B cell (primary cell): ENCODE measurements around the gene MFN1. TPM values are rescaled to one million over a fixed set of nuclear protein-coding genes. Genes with fewer than 3 reads are reported as not detected.

Experiments used
- ATAC-seq: fragments of 200-7000 bp; cut with Tn5 transposase; one replicate; pipeline ENCODE4 v1.10.0; 2021; ENCODE audit warnings: low read depth, mild to moderate bottlenecking, moderate number of reproducible peaks, moderate library complexity
- CTCF ChIA-PET: fragments of 350-600 bp; sonication (Branson Sonifier 250); formaldehyde crosslinking; loops from one replicate; lab custom pipeline; 2021; ENCODE audit warnings: antibody characterized with exemption, inconsistent platforms; lab: Charles Lee
- POLR2A ChIA-PET: fragments of 350-600 bp; sonication (Branson Sonifier 250); formaldehyde crosslinking; loops from one replicate; lab custom pipeline; 2021; ENCODE audit warnings: antibody characterized with exemption; lab: Charles Lee
- DNase-seq: peaks from one replicate; pipeline ENCODE4 v3.0.0; 2013
- H2AFZ ChIP-seq: 2 replicates; pipeline ENCODE4 v1.6.1; 2012; ENCODE audit warnings: mild to moderate bottlenecking, low read depth, low read length; ENCODE audit not compliant: insufficient read depth, poor library complexity, severe bottlenecking
- H3K27ac ChIP-seq, 2 donors: 1 replicate in 1 of 2; 2 replicates in 1 of 2; pipeline ENCODE4 v1.5.1; 2012 to 2013; ENCODE audit warnings: low read length in 2 of 2, mild to moderate bottlenecking in 2 of 2, moderate library complexity in 1 of 2
- H3K27me3 ChIP-seq, 4 experiments: fragments of 200-600 bp in 1 of 4; sonication (generic) in 1 of 4; replicated peaks in 1 of 4; 1 replicate in 2 of 4; 2 replicates in 2 of 4; pipeline versions ENCODE4 v1.6.1 to v1.7.0; 2013 to 2016; ENCODE audit warnings: low read length in 3 of 4, mild to moderate bottlenecking in 2 of 4, mixed read lengths in 1 of 4, moderate library complexity in 1 of 4; ENCODE audit not compliant: insufficient read depth in 4 of 4, control insufficient read depth in 3 of 4; ENCODE audit errors: control extremely low read depth in 1 of 4
- H3K36me3 ChIP-seq, 2 experiments: replicated peaks in 1 of 2; 1 replicate in 1 of 2; 2 replicates in 1 of 2; pipeline versions ENCODE4 v1.6.1 to v1.7.1; 2013; ENCODE audit warnings: low read length in 1 of 2; ENCODE audit not compliant: insufficient read depth in 2 of 2, control insufficient read depth in 1 of 2; ENCODE audit errors: control extremely low read depth in 1 of 2, extremely low read depth in 1 of 2
- H3K4me1 ChIP-seq, 2 donors: fragments of 200-600 bp in 1 of 2; sonication (generic) in 1 of 2; 1 replicate in 1 of 2; 2 replicates in 1 of 2; pipeline versions ENCODE4 v1.5.1 to v1.6.1; 2013 to 2017; ENCODE audit warnings: low read length in 2 of 2; ENCODE audit not compliant: control insufficient read depth in 2 of 2, insufficient read depth in 2 of 2
- H3K4me2 ChIP-seq: replicated peaks from 2 replicates; pipeline ENCODE3; 2012; ENCODE audit warnings: mild to moderate bottlenecking, low read depth, low read length; ENCODE audit not compliant: poor library complexity, severe bottlenecking
- H3K4me3 ChIP-seq, 5 experiments: fragments of 200-600 bp in 1 of 5; sonication (generic) in 1 of 5; 1 replicate in 3 of 5; 2 replicates in 2 of 5; pipeline versions ENCODE4 v1.5.1 to v1.7.0; 2011 to 2016; ENCODE audit warnings: low read length in 4 of 5, mild to moderate bottlenecking in 4 of 5, low read depth in 2 of 5, control low read depth in 1 of 5, moderate library complexity in 1 of 5; ENCODE audit not compliant: insufficient read depth in 1 of 5; ENCODE audit errors: control extremely low read depth in 1 of 5, extremely low read depth in 1 of 5
- H3K79me2 ChIP-seq: fragments of 200-600 bp; sonication (generic); one replicate; pipeline ENCODE4 v1.6.0; 2016; ENCODE audit warnings: low read length; ENCODE audit not compliant: control insufficient read depth, insufficient read depth
- H3K9ac ChIP-seq: fragments of 200-600 bp; sonication (generic); 2 replicates; pipeline ENCODE4 v1.6.1; 2017; ENCODE audit warnings: mild to moderate bottlenecking, low read length, moderate library complexity
- H3K9me3 ChIP-seq, 3 donors: one replicate each; pipeline versions ENCODE4 v1.6.1 to v1.7.1; 2013; ENCODE audit warnings: low read length in 2 of 3; ENCODE audit not compliant: control insufficient read depth in 2 of 3, insufficient read depth in 1 of 3; ENCODE audit errors: control extremely low read depth in 1 of 3
- H4K20me1 ChIP-seq: 2 replicates; pipeline ENCODE4 v1.6.0; 2012; ENCODE audit warnings: mild to moderate bottlenecking, low read length; ENCODE audit not compliant: insufficient read depth, control insufficient read depth, poor library complexity, severe bottlenecking
- H3K27ac Mint-ChIP-seq: one replicate; pipeline ENCODE4 v1.8.0; 2021; ENCODE audit warnings: mixed read lengths
- H3K27me3 Mint-ChIP-seq: one replicate; pipeline ENCODE4 v1.8.0; 2021; ENCODE audit warnings: mixed read lengths
- H3K4me1 Mint-ChIP-seq: one replicate; pipeline ENCODE4 v1.8.0; 2021; ENCODE audit warnings: mixed read lengths
- H3K4me3 Mint-ChIP-seq: one replicate; pipeline ENCODE4 v1.8.0; 2021; ENCODE audit warnings: mixed read lengths
- H3K9me3 Mint-ChIP-seq: one replicate; pipeline ENCODE4 v1.8.0; 2022; ENCODE audit warnings: mixed read lengths; ENCODE audit not compliant: insufficient read depth
- CTCF ChIP-seq: fragments of 200-600 bp; IDR thresholded peaks from one replicate; pipeline ENCODE4 v1.8.0; 2022; ENCODE audit warnings: antibody characterized with exemption, mild to moderate bottlenecking
- EZH2 ChIP-seq: IDR thresholded peaks from 2 replicates; pipeline ENCODE4 v1.6.1; 2012; ENCODE audit warnings: borderline replicate concordance, low read depth, mild to moderate bottlenecking, moderate library complexity, low read length; ENCODE audit not compliant: insufficient read depth, poor library complexity, severe bottlenecking
- WGBS: methylation state at CpG from one replicate; pipeline ENCODE4 v1.1.5; 2013; ENCODE audit warnings: missing lambda C conversion rate; ENCODE audit not compliant: insufficient coverage; 5-methylcytosine and 5-hydroxymethylcytosine counted together
- intact Hi-C: fragments of 100-400 bp; cut with micrococcal nuclease; formaldehyde crosslinking; loops from one replicate; pipeline ENCODE4 v1.10.0; 2022
- polyA plus RNA-seq: library from polyadenylated mRNA; depleted of rRNA; stranded (reverse); fragments of >200 nt; gene quantifications from 2 replicates; pipeline ENCODE4 v1.2.3, GENCODE V29; 2012
- total RNA-seq, 2 donors: library from RNA; stranded (reverse); fragments of 120-200 nt in 1 of 2; gene quantifications; 1 replicate in 1 of 2; 2 replicates in 1 of 2; pipeline versions ENCODE4 v1.2.3 to v1.2.4, GENCODE V29; 2013 to 2022

Gene MFN1
- total and polyA plus RNA-seq, 2 donors (not counting 1 experiment from before 2014, with no cell fraction given) = 26.0 to 108 TPM

- Histone ChIP-seq H3K4me3 (no peak overlapping the region), H2AFZ (no peak overlapping the region), H3K27me3 (no peaks in the 10 kb centered on the region), H3K36me3 (peaks cover 19 to 80% of the 10 kb centered on the region in 2 experiments), H3K27ac (no peak overlapping the region), H4K20me1 (peaks cover 13% of the 10 kb centered on the region), H3K9ac (no peak overlapping the region), H3K4me1 (no peaks in the 10 kb centered on the region), H3K9me3 (no peaks in the 10 kb centered on the region), H3K4me2 (no peak overlapping the region), H3K79me2 (peaks cover 7% of the 10 kb centered on the region)
- POLR2A ChIA-PET = no interaction called here
- no peaks in the 10 kb centered on the region for H3K9me3 Mint-ChIP-seq
- H3K27ac Mint-ChIP-seq = no peak overlapping the region
- no peak for TF ChIP-seq CTCF
- no peak for TF ChIP-seq EZH2
- no CpG with 5 or more reads among the region's 5 CpGs for WGBS
- no peaks in the 10 kb centered on the region for H3K27me3 Mint-ChIP-seq
- no peaks in the 10 kb centered on the region for H3K4me1 Mint-ChIP-seq
- no peak for DNase-seq
- intact Hi-C loops = no loop called here
- H3K4me3 Mint-ChIP-seq = no peak overlapping the region
- no peak for ATAC-seq
- CTCF ChIA-PET = no interaction called here
Observed at GRCh38 chr3:179363332-179363731, 15.8 kb downstream of the MFN1 start.

- Mint-ChIP-seq H3K4me1 (no peaks in the 10 kb centered on the region), H3K4me3 (no peak overlapping the region), H3K9me3 (no peaks in the 10 kb centered on the region), H3K27ac (no peak overlapping the region), H3K27me3 (no peaks in the 10 kb centered on the region)
- Histone ChIP-seq H2AFZ (no peak overlapping the region), H3K4me2 (no peak overlapping the region), H3K9me3 (no peaks in the 10 kb centered on the region), H3K27me3 (no peaks in the 10 kb centered on the region), H3K4me1 (no peaks in the 10 kb centered on the region), H3K36me3 (peaks cover 16 to 64% of the 10 kb centered on the region in 2 experiments), H3K4me3 (no peak overlapping the region), H4K20me1 (no peaks in the 10 kb centered on the region), H3K79me2 (no peaks in the 10 kb centered on the region), H3K9ac (no peak overlapping the region), H3K27ac (no peak overlapping the region)
- CTCF ChIA-PET = interaction anchor here (0.7 kb wide), 1 partner anchor 191 kb away, joined by 3 read pairs; no protein-coding TSS in a partner anchor
- no CpG with 5 or more reads among the region's 1 CpG for WGBS
- POLR2A ChIA-PET = no interaction called here
- intact Hi-C loops = no loop called here
- ATAC-seq (no peak), DNase-seq (no peak)
- TF ChIP-seq EZH2 (no peak), CTCF (no peak)
Observed at GRCh38 chr3:179369621-179370020, 22.1 kb downstream of the MFN1 start.
